ENCODE data around the gene AAK1. TPM values are rescaled to one million over a fixed set of nuclear protein-coding genes. Genes with fewer than 3 reads are reported as not detected.
A peak's percentile ranks its signal among the peaks of the same experiment; 100 is the strongest.

Gene AAK1
- total and polyA plus RNA-seq, 10 of the 15 experiments (the other 5 are each of a cell fraction or from before 2014, with no cell fraction given) = 2.9 to 41.4 (median 17.5) TPM

GRCh38 chr2:69584127-69584889, 59.2 kb downstream of the AAK1 start (continued):
- TF ChIP-seq NRF1 (conservative IDR thresholded peaks at IDR 0.05; ENCODE audit: low read depth, low read length) = no peak
- no peak for TF ChIP-seq RFX5 (IDR thresholded peaks at IDR 0.05; ENCODE audit: low read depth, low read length)

GRCh38 chr2:69583321-69583833, 60.2 kb downstream of the AAK1 start:
- intact Hi-C loops (cut with micrococcal nuclease; ENCODE audit: unreplicated experiment) = loop anchor here (5.0 kb wide), 1 partner anchor 59 kb away; the partner anchor contains the start of gene AAK1
- no peak for FAIRE-seq
- no peaks in the 10 kb centered on the region; a peak in 1 of 4 replicates for H3K36me3 ChIP-seq (ENCODE audit: control insufficient read depth in 2 of 2, insufficient read depth in 2 of 2, low read length in 1 of 2)
- WGBS (ENCODE audit: insufficient coverage, insufficient replicate concordance, low lambda C conversion rate, missing lambda C conversion rate) = 67% methylated on average over 3 of the region's 3 CpGs
- BruUV-seq (replicated peaks) = no TSS peak
- H2AFZ ChIP-seq (ENCODE audit: control insufficient read depth, low read depth, low read length) = peak overlapping the region; percentile 1; the same call in 1 of the 2 replicates
- ChIA-PET RAD21 (ENCODE audit: unreplicated experiment) (interaction anchor here (0.5 to 4.4 kb wide), 9 partner anchors 10 to 486 kb away, joined by 3 to 28 read pairs (median 5); partner anchors contain the start of gene AAK1), SMC1A (ENCODE audit: uncharacterized antibody, unreplicated experiment) (interaction anchor here (0.7 to 5.4 kb wide), 23 partner anchors 8 to 206 kb away, joined by 3 to 30 read pairs (median 5); partner anchors contain the start of gene AAK1), POLR2A (interaction anchor here (0.8 to 2.5 kb wide), 13 partner anchors 9 to 199 kb away, joined by 3 to 12 read pairs (median 4); partner anchors contain the start of gene AAK1), CTCF (interaction anchor here (0.5 to 13.7 kb wide), 13 partner anchors 10 to 134 kb away, joined by 3 to 144 read pairs (median 7); no protein-coding TSS in a partner anchor)
- 0 out of 2 replicates have a peak, but pooled peaks have one; percentile 14 for TF ChIP-seq RUNX3 (IDR thresholded peaks at IDR 0.05; ENCODE audit: low read length)
- TF ChIP-seq, protein P1, sequence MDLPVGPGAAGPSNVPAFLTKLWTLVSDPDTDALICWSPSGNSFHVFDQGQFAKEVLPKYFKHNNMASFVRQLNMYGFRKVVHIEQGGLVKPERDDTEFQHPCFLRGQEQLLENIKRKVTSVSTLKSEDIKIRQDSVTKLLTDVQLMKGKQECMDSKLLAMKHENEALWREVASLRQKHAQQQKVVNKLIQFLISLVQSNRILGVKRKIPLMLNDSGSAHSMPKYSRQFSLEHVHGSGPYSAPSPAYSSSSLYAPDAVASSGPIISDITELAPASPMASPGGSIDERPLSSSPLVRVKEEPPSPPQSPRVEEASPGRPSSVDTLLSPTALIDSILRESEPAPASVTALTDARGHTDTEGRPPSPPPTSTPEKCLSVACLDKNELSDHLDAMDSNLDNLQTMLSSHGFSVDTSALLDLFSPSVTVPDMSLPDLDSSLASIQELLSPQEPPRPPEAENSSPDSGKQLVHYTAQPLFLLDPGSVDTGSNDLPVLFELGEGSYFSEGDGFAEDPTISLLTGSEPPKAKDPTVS (IDR thresholded peaks at IDR 0.05; ENCODE audit: low read depth, low read length) = no peak
- H3K9ac ChIP-seq (ENCODE audit: control insufficient read depth, insufficient read depth, low read length) = no peak overlapping the region
- peak overlapping the region; percentile 28 for H3K27ac ChIP-seq (ENCODE audit: control insufficient read depth, insufficient read depth)
- peaks cover 15% of the 10 kb centered on the region for H3K79me2 ChIP-seq (ENCODE audit: control insufficient read depth, insufficient read depth, low read length)
- no peaks in the 10 kb centered on the region for H3K27me3 ChIP-seq (replicated peaks in 1 of 2; ENCODE audit: control insufficient read depth in 2 of 2, insufficient read depth in 2 of 2, low read length in 1 of 2)
- H3K4me2 ChIP-seq (ENCODE audit: control insufficient read depth, insufficient read depth) = peak overlapping the region; percentile 84
- H3K4me1 ChIP-seq (ENCODE audit: control insufficient read depth, insufficient read depth, low read length) = peaks cover 28% of the 10 kb centered on the region
- DNase-seq (ENCODE audit: low read depth, low spot score) = no peak
- peak; percentile 18 for ATAC-seq
- H4K20me1 ChIP-seq (ENCODE audit: control insufficient read depth, insufficient read depth) = no peaks in the 10 kb centered on the region
- in situ Hi-C loops (cut with MboI) = no loop called here
- H3K9me3 ChIP-seq (replicated peaks; ENCODE audit: control insufficient read depth, insufficient read depth, low read length) = no peaks in the 10 kb centered on the region
- no peak overlapping the region; the same call in 1 of the 2 replicates for H3K4me3 ChIP-seq

All from GM12878 (cell line).